Measurements from ENCODE around the gene C2orf78. TPM values are rescaled to one million over a fixed set of nuclear protein-coding genes. Genes with fewer than 3 reads are reported as not detected.

C2orf78 gene
- total RNA-seq, 2 experiments from 2014 or later, result not detected

GRCh38 chr2:73818296-73818695 lies 34.3 kb downstream of the C2orf78 start:
- H3K4me3 ChIP-seq (ENCODE audit: low read length), result no peak overlapping the region
- Mint-ChIP-seq H3K36me3 (ENCODE audit: low read depth) (no peaks in the 10 kb centered on the region), H3K4me3 (no peak overlapping the region), H3K4me1 (ENCODE audit: low read depth) (no peaks in the 10 kb centered on the region), H3K27ac (no peak overlapping the region), H3K9me3 (no peaks in the 10 kb centered on the region), H3K27me3 (peaks cover 20% of the 10 kb centered on the region)
- H3K36me3 ChIP-seq (ENCODE audit: insufficient read depth, low read length), result no peaks in the 10 kb centered on the region
- no peak for DNase-seq
- no peak for ATAC-seq (ENCODE audit: poor library complexity)
- no peak for TF ChIP-seq CTCF (IDR thresholded peaks at IDR 0.05)
- no peaks in the 10 kb centered on the region for H3K4me1 ChIP-seq (ENCODE audit: insufficient read depth, low read length)
- intact Hi-C loops (cut with DNase I, micrococcal nuclease), result no loop called here
- H3K27me3 ChIP-seq (ENCODE audit: control insufficient read depth in 1 of 2, insufficient read depth in 2 of 2, low read length in 2 of 2), result peaks cover 0 to 2% of the 10 kb centered on the region in 2 experiments
- H3K27ac ChIP-seq (ENCODE audit: low read depth in 1 of 2, low read length in 2 of 2), result no peak overlapping the region
- no peaks in the 10 kb centered on the region for H3K9me3 ChIP-seq (ENCODE audit: control insufficient read depth in 1 of 2, insufficient read depth in 1 of 2, low read length in 2 of 2)
- ChIA-PET POLR2A (no interaction called here), CTCF (no interaction called here)

GRCh38 chr2:73821227-73821626 lies 37.2 kb downstream of the C2orf78 start:
- Histone ChIP-seq H3K27me3 (ENCODE audit: control insufficient read depth in 1 of 2, insufficient read depth in 2 of 2, low read length in 2 of 2) (peaks cover 0 to 2% of the 10 kb centered on the region in 2 experiments), H3K9me3 (ENCODE audit: control insufficient read depth in 1 of 2, insufficient read depth in 1 of 2, low read length in 2 of 2) (no peaks in the 10 kb centered on the region), H3K27ac (ENCODE audit: low read depth in 1 of 2, low read length in 2 of 2) (no peak overlapping the region), H3K4me3 (ENCODE audit: low read length) (no peak overlapping the region), H3K36me3 (ENCODE audit: insufficient read depth, low read length) (no peaks in the 10 kb centered on the region), H3K4me1 (ENCODE audit: insufficient read depth, low read length) (no peaks in the 10 kb centered on the region)
- ChIA-PET CTCF (interaction anchor here (2.1 kb wide), 1 partner anchor 514 kb away, joined by 6 read pairs; no protein-coding TSS in a partner anchor), POLR2A (interaction anchor here (0.6 kb wide), 1 partner anchor 384 kb away, joined by 3 read pairs; no protein-coding TSS in a partner anchor)
- DNase-seq (no peak), ATAC-seq (ENCODE audit: poor library complexity) (no peak)
- H3K4me3 Mint-ChIP-seq, result no peak overlapping the region
- H3K4me1 Mint-ChIP-seq (ENCODE audit: low read depth), result peaks cover 9% of the 10 kb centered on the region
- H3K27ac Mint-ChIP-seq, result no peak overlapping the region
- no peaks in the 10 kb centered on the region for H3K9me3 Mint-ChIP-seq
- H3K36me3 Mint-ChIP-seq (ENCODE audit: low read depth), result no peaks in the 10 kb centered on the region
- H3K27me3 Mint-ChIP-seq, result peaks cover 5% of the 10 kb centered on the region
- intact Hi-C loops (cut with DNase I, micrococcal nuclease), result loop anchor here (2.0 to 10.0 kb wide), 10 partner anchors 44 to 834 kb away; partner anchors contain the start of genes BOLA3 (in 2 of the 2), TET3 (in 2 of the 2), DGUOK (in 1 of the 2) and SEMA4F (in 1 of the 2)
- TF ChIP-seq CTCF (IDR thresholded peaks at IDR 0.05), result no peak

- Histone ChIP-seq H3K27ac (ENCODE audit: low read depth in 1 of 2, low read length in 2 of 2) (no peak overlapping the region), H3K4me1 (ENCODE audit: insufficient read depth, low read length) (no peaks in the 10 kb centered on the region), H3K9me3 (ENCODE audit: control insufficient read depth in 1 of 2, insufficient read depth in 1 of 2, low read length in 2 of 2) (no peaks in the 10 kb centered on the region), H3K27me3 (ENCODE audit: control insufficient read depth in 1 of 2, insufficient read depth in 2 of 2, low read length in 2 of 2) (peaks cover 0 to under 1% of the 10 kb centered on the region in 2 experiments), H3K4me3 (ENCODE audit: low read length) (no peak overlapping the region), H3K36me3 (ENCODE audit: insufficient read depth, low read length) (no peaks in the 10 kb centered on the region)
- CTCF ChIA-PET, result interaction anchor here (1.0 to 2.1 kb wide), 2 partner anchors 299 to 513 kb away, joined by 3 to 6 read pairs; no protein-coding TSS in a partner anchor
- DNase-seq (no peak), ATAC-seq (ENCODE audit: poor library complexity) (no peak)
- POLR2A ChIA-PET, result interaction anchor here (0.6 kb wide), 1 partner anchor 384 kb away, joined by 3 read pairs; no protein-coding TSS in a partner anchor
- Mint-ChIP-seq H3K36me3 (ENCODE audit: low read depth) (no peaks in the 10 kb centered on the region), H3K4me3 (no peak overlapping the region), H3K9me3 (no peaks in the 10 kb centered on the region), H3K27me3 (peaks cover 5% of the 10 kb centered on the region), H3K27ac (no peak overlapping the region), H3K4me1 (ENCODE audit: low read depth) (peaks cover 9% of the 10 kb centered on the region)
- no peak for TF ChIP-seq CTCF (IDR thresholded peaks at IDR 0.05)
- intact Hi-C loops (cut with DNase I, micrococcal nuclease), result loop anchor here (2.0 to 10.0 kb wide), 10 partner anchors 45 to 833 kb away; partner anchors contain the start of genes BOLA3 (in 2 of the 2), TET3 (in 2 of the 2), DGUOK (in 1 of the 2) and SEMA4F (in 1 of the 2)
Measured at GRCh38 chr2:73821669-73822068, 37.7 kb downstream of the C2orf78 start.

Measured in CD4-positive, alpha-beta T cell (primary cell).